ENCODE measurements around the gene ZP3. TPM values are rescaled to one million over a fixed set of nuclear protein-coding genes. Genes with fewer than 3 reads are reported as not detected.

ZP3 gene
- total and polyA plus RNA-seq, 2 of the 13 experiments (the other 11 are each of a cell fraction or from before 2014, with no cell fraction given): not detected

DNA sequence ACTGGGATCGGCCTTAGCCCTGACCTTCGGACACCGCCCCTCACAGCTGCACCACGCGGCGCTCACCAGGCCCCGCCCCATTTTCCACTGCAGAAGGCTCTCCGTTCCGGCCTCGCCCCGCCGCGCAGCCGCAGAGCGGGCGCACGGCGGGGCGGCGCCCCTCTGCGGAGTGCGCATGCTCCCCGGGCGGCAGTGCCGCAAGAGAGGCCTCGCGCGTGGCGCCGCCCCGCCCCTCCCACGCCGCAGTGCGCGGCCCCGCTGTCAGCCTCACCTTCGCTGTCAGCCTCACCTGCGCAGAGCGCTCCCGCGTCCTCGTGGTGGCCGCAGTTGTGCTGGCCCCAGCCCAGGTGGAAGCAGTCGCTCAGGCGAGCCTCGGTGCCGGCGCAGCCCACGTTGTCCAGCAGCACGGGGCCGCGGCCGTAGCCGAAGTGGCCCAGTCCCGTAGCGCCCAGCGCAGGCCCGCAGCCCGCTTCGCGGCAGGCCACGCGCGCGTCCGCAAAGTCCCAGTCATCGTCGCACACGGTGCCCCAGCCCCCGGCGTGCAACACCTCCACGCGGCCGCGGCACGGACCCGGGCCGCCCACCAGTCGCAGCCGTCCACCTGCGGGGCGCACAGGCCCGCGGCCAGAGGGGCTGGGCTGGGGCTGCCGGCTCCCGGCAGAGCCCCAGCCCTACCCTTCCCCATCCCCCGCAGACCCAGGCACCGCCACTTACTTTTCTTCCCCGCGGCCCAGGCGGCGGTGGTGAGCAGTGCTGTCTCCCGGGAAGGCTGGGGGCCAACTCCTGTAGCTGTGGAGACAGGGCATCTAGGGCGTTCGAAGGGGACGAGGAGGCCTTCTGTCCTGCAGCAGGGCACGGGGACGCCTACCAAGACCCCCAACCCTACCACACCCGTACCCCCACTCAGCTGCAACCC lies 31.4 kb upstream of the ZP3 start (continued):
- TF ChIP-seq, protein P1, sequence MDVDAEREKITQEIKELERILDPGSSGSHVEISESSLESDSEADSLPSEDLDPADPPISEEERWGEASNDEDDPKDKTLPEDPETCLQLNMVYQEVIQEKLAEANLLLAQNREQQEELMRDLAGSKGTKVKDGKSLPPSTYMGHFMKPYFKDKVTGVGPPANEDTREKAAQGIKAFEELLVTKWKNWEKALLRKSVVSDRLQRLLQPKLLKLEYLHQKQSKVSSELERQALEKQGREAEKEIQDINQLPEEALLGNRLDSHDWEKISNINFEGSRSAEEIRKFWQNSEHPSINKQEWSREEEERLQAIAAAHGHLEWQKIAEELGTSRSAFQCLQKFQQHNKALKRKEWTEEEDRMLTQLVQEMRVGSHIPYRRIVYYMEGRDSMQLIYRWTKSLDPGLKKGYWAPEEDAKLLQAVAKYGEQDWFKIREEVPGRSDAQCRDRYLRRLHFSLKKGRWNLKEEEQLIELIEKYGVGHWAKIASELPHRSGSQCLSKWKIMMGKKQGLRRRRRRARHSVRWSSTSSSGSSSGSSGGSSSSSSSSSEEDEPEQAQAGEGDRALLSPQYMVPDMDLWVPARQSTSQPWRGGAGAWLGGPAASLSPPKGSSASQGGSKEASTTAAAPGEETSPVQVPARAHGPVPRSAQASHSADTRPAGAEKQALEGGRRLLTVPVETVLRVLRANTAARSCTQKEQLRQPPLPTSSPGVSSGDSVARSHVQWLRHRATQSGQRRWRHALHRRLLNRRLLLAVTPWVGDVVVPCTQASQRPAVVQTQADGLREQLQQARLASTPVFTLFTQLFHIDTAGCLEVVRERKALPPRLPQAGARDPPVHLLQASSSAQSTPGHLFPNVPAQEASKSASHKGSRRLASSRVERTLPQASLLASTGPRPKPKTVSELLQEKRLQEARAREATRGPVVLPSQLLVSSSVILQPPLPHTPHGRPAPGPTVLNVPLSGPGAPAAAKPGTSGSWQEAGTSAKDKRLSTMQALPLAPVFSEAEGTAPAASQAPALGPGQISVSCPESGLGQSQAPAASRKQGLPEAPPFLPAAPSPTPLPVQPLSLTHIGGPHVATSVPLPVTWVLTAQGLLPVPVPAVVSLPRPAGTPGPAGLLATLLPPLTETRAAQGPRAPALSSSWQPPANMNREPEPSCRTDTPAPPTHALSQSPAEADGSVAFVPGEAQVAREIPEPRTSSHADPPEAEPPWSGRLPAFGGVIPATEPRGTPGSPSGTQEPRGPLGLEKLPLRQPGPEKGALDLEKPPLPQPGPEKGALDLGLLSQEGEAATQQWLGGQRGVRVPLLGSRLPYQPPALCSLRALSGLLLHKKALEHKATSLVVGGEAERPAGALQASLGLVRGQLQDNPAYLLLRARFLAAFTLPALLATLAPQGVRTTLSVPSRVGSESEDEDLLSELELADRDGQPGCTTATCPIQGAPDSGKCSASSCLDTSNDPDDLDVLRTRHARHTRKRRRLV (CRISPR knock-in tag; IDR thresholded peaks at IDR 0.05): no peak
- TF ChIP-seq FOXC1 (CRISPR knock-in tag; IDR thresholded peaks at IDR 0.05; ENCODE audit: borderline replicate concordance) (peak; percentile 38), ONECUT2 (CRISPR knock-in tag; IDR thresholded peaks at IDR 0.05) (no peak), EED (CRISPR knock-in tag; IDR thresholded peaks at IDR 0.05) (no peak; the same call in 1 of the 2 replicates), ZNF10 (CRISPR knock-in tag; IDR thresholded peaks at IDR 0.05; ENCODE audit: borderline replicate concordance, low read depth) (no peak), CBX2 (IDR thresholded peaks at IDR 0.05; ENCODE audit: low read depth, low read length) (no peak), CBX2 (CRISPR knock-in tag; IDR thresholded peaks at IDR 0.05; ENCODE audit: low read depth) (peak; percentile 87; the same call in 1 of the 2 replicates), ZFP41 (CRISPR knock-in tag; IDR thresholded peaks at IDR 0.05; ENCODE audit: borderline replicate concordance) (0 out of 2 replicates have a peak, but pooled peaks have one; percentile 54), ARNTL (CRISPR knock-in tag; IDR thresholded peaks at IDR 0.05) (no peak), MEF2D (CRISPR knock-in tag; IDR thresholded peaks at IDR 0.05) (no peak; the same call in 1 of the 2 replicates), MATR3 (CRISPR knock-in tag; IDR thresholded peaks at IDR 0.05) (no peak), HNF4G (IDR thresholded peaks at IDR 0.05; ENCODE audit: borderline replicate concordance, low read depth, low read length) (no peak; the same call in 1 of the 2 replicates), HNF4G (CRISPR knock-in tag; IDR thresholded peaks at IDR 0.05; ENCODE audit: borderline replicate concordance, low read depth) (0 out of 2 replicates have a peak, but pooled peaks have one; percentile 29), STAG1 (CRISPR knock-in tag; IDR thresholded peaks at IDR 0.05) (no peak), KDM5B (CRISPR knock-in tag; IDR thresholded peaks at IDR 0.05; ENCODE audit: borderline replicate concordance) (peak; percentile 88), NFATC3 (CRISPR knock-in tag; IDR thresholded peaks at IDR 0.05) (no peak), PAWR (CRISPR knock-in tag; IDR thresholded peaks at IDR 0.05; ENCODE audit: borderline replicate concordance) (no peak), ADNP (CRISPR knock-in tag; IDR thresholded peaks at IDR 0.05) (no peak), SP5 (CRISPR knock-in tag; IDR thresholded peaks at IDR 0.05; ENCODE audit: borderline replicate concordance, low read depth) (peak; percentile 53), GFI1 (CRISPR knock-in tag; IDR thresholded peaks at IDR 0.05; ENCODE audit: borderline replicate concordance) (peak; percentile 33; the same call in 1 of the 2 replicates), SOX13 (IDR thresholded peaks at IDR 0.05) (no peak), SOX13 (CRISPR knock-in tag; conservative IDR thresholded peaks at IDR 0.05 in 1 of 2, IDR thresholded peaks at IDR 0.05 in 1 of 2) (no peak; a peak in 1 of 4 replicates)
- TF ChIP-seq, protein P2, sequence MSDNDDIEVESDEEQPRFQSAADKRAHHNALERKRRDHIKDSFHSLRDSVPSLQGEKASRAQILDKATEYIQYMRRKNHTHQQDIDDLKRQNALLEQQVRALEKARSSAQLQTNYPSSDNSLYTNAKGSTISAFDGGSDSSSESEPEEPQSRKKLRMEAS (IDR thresholded peaks at IDR 0.05): peak; percentile 93
- TF ChIP-seq, protein P3, sequence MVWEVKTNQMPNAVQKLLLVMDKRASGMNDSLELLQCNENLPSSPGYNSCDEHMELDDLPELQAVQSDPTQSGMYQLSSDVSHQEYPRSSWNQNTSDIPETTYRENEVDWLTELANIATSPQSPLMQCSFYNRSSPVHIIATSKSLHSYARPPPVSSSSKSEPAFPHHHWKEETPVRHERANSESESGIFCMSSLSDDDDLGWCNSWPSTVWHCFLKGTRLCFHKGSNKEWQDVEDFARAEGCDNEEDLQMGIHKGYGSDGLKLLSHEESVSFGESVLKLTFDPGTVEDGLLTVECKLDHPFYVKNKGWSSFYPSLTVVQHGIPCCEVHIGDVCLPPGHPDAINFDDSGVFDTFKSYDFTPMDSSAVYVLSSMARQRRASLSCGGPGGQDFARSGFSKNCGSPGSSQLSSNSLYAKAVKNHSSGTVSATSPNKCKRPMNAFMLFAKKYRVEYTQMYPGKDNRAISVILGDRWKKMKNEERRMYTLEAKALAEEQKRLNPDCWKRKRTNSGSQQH (CRISPR knock-in tag; IDR thresholded peaks at IDR 0.05; ENCODE audit: low read depth): no peak
